Muscle of leg (tissue), 9 donors: ENCODE data around the gene XAF1. TPM values are rescaled to one million over a fixed set of nuclear protein-coding genes. Genes with fewer than 3 reads are reported as not detected.

ENCODE experiments used
- polyA plus RNA-seq, 8 donors: library from polyadenylated mRNA; unstranded; fragments of 120-200 nt; gene quantifications; one replicate each; pipeline versions ENCODE4 v1.2.1 to v1.2.3, GENCODE V29; 2013; ENCODE audit warnings: inconsistent platforms in 1 of 8, low replicate concordance in 1 of 8; ENCODE audit not compliant: insufficient read length in 8 of 8, insufficient read depth in 1 of 8
- total RNA-seq: library from RNA; stranded (reverse); fragments of 120-200 nt; gene quantifications from one replicate; pipeline ENCODE4 v1.2.4, GENCODE V29; 2013

The XAF1 gene
- total and polyA plus RNA-seq, 9 donors = 4.5 to 15.9 (median 8.2) TPM

Other genes with a start within 250 kb of the XAF1 start
- 2.1 TPM for gene PITPNM3, start 199.5 kb upstream of the XAF1 start, total RNA-seq
- gene PITPNM3, start 199.5 kb upstream of the XAF1 start, polyA plus RNA-seq = 1 to 10 TPM; 3.4 to 6.2 (median 4.4) TPM
- gene KIAA0753, start 115.3 kb upstream of the XAF1 start, total RNA-seq = 10.6 TPM
- 10 to 100 TPM in 7 of 8 donors, 1 to 10 TPM in 1; 9.7 to 18.1 (median 13.0) TPM for gene KIAA0753, start 115.3 kb upstream of the XAF1 start, polyA plus RNA-seq
- 72.0 TPM for gene TXNDC17, start 115.0 kb upstream of the XAF1 start, total RNA-seq
- 10 to 100 TPM; 51.7 to 70.4 (median 65.6) TPM for gene TXNDC17, start 115.0 kb upstream of the XAF1 start, polyA plus RNA-seq
- gene MED31, start 104.4 kb upstream of the XAF1 start, total RNA-seq = 13.6 TPM
- gene MED31, start 104.4 kb upstream of the XAF1 start, polyA plus RNA-seq = 10 to 100 TPM; 13.8 to 20.2 (median 15.7) TPM
- gene C17orf100, start 104.3 kb upstream of the XAF1 start, total RNA-seq = 0.98 TPM
- gene C17orf100, start 104.3 kb upstream of the XAF1 start, polyA plus RNA-seq = 1 to 10 TPM; 2.9 to 4.1 (median 3.7) TPM
- gene SLC13A5, start 42.7 kb upstream of the XAF1 start, total RNA-seq = 0.04 TPM
- gene SLC13A5, start 42.7 kb upstream of the XAF1 start, polyA plus RNA-seq = under 1 TPM; 0.05 to 0.64 (median 0.15) TPM
- 0.18 TPM for gene FBXO39, start 20.2 kb downstream of the XAF1 start, total RNA-seq
- gene FBXO39, start 20.2 kb downstream of the XAF1 start, polyA plus RNA-seq = under 1 TPM in 3 of 8 donors, not detected in 5; 0.14 to 0.41 (median 0.22) TPM
- gene TEKT1, start 75.7 kb downstream of the XAF1 start, total RNA-seq = not detected
- under 1 TPM in 4 of 8 donors, not detected in 4; 0.07 to 0.43 (median 0.18) TPM for gene TEKT1, start 75.7 kb downstream of the XAF1 start, polyA plus RNA-seq
- not detected for gene ALOX12, start 240.0 kb downstream of the XAF1 start, total RNA-seq
- gene ALOX12, start 240.0 kb downstream of the XAF1 start, polyA plus RNA-seq = 1 to 10 TPM in 3 of 8 donors, under 1 TPM in 5; 0.59 to 1.3 (median 0.78) TPM